ENCODE measurements around the gene PCNT.

Gene PCNT

DNA sequence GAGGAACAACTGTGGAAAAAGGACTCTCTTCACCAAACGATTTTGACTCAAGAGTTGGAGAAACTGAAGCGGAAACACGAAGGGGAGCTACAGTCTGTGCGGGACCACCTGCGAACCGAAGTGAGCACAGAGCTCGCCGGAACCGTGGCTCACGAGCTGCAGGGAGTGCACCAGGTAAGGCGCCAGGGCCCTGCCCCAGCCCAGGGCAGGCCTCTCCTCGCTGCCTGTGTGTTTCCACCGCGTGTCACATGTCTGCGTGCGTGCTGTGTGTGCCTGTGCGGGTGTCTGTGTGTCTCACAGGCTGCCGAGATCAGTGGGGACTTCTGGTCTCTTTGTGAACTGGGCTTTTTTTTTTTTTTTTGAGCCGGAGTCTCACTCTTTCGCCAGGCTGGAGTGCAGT is 43.0 kb downstream of the PCNT start:
- TF ChIP-seq, protein P1, sequence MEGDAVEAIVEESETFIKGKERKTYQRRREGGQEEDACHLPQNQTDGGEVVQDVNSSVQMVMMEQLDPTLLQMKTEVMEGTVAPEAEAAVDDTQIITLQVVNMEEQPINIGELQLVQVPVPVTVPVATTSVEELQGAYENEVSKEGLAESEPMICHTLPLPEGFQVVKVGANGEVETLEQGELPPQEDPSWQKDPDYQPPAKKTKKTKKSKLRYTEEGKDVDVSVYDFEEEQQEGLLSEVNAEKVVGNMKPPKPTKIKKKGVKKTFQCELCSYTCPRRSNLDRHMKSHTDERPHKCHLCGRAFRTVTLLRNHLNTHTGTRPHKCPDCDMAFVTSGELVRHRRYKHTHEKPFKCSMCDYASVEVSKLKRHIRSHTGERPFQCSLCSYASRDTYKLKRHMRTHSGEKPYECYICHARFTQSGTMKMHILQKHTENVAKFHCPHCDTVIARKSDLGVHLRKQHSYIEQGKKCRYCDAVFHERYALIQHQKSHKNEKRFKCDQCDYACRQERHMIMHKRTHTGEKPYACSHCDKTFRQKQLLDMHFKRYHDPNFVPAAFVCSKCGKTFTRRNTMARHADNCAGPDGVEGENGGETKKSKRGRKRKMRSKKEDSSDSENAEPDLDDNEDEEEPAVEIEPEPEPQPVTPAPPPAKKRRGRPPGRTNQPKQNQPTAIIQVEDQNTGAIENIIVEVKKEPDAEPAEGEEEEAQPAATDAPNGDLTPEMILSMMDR (IDR thresholded peaks at IDR 0.05) = no peak

DNA sequence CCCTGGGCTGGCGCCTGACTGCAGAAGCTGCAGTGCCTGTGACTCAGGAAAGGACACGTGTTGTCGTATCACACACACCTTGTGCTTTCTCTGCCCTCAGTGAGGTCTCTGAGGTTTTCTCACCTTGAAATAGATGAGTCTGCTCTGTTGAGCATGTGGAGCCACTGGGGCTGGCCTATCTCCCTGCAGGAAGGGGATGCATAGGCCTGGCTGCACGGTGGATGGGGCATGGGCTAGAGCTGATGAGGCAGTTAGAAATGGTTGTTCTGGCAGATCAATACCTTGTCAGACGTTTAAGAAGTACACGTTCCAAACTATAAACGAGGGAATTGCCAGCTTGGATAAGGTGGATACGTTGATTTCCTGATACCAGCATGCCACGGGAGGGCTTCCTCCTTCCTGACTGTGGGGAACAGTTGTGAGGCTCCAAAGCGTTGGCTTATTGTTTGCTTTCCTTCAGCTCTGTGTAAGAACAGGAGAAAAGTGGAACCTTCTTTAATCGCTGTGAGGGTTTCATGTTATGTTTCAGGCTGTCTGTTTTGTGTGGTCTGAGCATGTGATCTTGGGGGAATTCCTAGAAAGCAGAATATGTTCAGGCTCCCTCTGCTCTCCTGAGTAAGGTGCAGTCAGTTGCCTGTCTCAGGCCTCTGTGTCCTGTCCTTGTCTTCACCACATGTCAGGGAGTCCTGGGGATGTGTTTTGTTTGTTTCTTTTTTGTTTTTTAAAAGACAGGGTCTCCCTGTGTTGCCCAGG is 44.8 kb downstream of the PCNT start:
- TF ChIP-seq, protein P1 (IDR thresholded peaks at IDR 0.05) = no peak

DNA sequence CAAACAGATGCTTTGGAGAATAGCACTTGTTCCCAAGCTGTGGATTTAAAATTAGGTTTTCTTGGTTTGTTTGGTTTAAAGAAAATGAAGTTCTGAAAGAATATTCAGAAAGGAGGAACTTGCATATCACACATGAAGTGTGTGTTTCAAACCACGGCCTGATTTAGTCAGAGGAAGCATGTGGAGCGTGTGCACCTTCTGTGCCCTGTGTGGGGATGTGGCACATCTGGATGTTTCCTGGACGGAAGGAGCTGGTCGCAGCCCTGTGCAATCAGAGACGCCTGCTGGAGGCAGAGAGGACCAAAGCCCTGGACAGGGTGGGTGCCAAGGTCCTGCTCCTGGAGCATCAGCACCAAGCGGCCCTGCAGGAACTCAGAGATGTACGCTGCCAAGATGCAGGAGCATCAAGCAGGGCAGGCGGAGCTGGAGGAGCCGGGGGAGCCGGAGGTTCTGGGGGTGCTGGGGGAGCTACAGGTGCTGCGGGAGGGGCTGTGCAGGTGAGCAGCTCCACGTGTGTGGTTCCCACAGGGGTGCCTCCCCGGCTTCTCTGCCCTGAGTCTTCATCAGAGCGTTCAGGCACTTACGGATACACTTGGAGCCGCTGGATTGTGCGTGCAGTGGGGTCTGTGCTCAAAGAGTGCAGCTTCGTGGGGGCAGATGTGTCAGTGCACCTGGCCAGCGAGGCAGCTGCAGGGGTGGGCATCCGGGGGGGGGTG is 45.7 kb downstream of the PCNT start:
- TF ChIP-seq, protein P1 (IDR thresholded peaks at IDR 0.05) = no peak

DNA sequence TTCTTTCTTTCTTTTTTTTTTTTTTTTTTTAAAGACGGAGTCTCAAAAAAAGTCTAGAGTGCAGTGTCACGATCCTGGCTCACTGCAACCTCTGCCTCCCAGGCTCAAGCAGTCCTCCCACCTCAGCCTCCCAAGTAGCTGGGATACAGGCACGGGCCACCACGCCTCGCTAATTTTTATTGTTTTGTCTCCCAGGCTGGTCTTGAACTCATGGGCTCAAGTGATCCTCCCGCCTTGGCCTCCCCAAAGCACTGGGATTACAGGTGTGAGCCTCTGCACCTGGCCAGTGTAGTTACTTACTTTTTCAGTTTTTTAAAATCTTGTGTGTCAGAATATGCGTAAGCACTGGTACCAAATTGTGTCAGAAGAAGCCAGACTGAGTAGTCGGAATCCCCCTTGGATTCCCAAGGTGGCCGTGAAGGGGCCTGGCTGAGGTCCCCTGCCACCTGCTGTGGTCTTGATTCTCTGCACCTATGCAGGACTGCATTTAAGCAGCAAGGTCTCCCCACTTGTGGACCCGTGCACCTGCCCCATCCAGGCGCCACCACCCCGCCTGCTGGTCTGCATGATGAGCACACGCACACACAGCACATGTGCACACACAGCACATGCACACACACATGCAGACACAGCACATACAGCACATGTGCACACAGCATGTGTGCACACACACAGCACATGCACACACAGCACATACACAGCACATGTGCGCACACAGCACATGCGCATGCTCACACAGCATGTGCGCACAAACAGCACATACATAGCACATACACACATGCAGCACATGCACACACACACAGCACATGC is 47.5 kb downstream of the PCNT start:
- TF ChIP-seq, protein P1 (IDR thresholded peaks at IDR 0.05) = no peak

DNA sequence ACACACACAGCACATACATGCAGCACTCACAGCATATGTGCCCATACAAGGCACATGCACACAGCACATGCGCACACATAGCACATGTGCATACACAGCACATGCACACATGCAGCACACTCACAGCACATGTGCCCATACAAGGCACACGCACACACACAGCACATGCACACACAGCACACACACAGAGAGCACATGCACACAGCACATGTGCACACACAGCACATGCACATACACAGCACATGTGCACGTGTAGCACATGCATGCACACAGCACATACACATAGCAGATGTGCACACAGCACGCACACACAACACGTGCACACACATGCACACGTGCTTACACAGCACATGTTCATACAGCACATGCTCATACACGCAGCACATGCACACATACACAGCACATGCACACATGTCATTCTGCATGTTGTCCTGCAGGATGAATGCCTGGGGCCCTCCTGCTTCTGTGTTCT is 48.1 kb downstream of the PCNT start:
- TF ChIP-seq, protein P1 (IDR thresholded peaks at IDR 0.05) = no peak

DNA sequence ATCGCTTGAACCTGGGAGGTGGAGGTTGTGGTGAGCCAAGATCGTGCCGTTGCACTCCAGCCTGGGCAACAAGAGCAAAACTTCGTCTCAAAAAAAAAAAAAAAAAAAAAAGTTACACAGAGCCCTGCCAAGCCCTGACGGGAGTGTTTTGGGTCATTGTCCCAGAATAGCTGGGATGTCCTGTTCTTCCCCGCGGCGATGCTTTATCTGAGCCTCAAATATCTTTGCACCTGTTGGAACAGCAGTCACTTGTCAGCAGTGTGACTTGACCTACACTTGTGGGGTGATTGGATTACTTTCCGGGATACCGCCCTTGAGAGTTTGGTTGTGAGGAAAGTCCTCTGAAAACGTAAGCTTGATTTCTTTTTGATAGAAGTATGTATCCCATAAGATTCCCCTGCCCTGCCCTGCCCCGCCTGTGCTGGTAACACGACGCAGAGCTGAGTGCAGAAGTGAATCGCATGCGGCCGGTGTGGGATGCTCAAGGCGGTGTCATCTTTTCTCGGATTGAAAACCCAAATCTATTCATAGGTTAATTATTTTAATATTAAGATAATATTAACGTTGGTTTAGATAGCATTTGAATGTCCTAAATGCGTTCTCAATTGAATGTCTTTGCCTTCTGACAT is 50.9 kb downstream of the PCNT start:
- TF ChIP-seq, protein P1 (IDR thresholded peaks at IDR 0.05) = no peak

All from LNCAP (cell line).